Measurements from ENCODE around the gene GJC2. TPM values are rescaled to one million over a fixed set of nuclear protein-coding genes. Genes with fewer than 3 reads are reported as not detected.
"Not testable (repeated sequence)": the region's sequence is repeated elsewhere in the genome, so short reads cannot be mapped to it uniquely, and the experiment has no call there.

Gene GJC2
- total RNA-seq, 4 donors from 2014 or later, result 1.9 to 5.5 (median 2.9) TPM

DNA sequence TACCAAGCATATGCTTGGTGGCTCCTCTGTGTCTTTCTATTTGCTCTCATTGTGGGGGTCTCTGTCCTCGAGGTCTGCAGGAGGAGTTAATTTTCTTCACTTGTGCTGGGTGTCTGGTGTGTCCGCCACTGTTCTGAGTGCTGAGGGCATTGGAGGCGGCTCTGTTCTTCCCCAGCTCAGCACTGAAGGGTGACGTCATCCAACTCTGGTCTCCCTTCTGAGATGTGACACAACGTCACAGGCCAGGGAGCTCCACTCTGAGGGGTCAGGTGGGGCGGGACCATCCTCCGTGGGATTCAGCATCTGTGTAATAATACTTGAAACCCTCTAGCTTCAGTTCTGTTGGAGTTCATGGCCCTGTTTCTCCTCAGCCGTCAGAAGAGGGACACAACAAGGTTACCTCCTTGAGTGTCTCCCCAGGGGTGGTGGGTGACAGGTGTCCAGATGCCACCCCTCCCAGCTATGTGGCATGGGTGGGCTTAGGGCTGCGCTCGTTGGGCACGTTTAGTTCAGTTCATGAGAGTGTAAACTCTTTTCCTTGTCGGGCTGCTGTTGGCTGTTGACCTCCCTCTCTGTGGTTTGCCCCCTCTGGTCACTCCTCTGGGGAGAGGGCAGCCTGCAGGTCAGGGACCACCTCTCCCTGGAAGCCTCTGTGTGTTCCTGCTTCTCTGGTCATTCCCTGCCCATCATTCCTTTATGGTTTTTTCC is 19.0 kb downstream of the GJC2 start:
- TF ChIP-seq, protein P1, sequence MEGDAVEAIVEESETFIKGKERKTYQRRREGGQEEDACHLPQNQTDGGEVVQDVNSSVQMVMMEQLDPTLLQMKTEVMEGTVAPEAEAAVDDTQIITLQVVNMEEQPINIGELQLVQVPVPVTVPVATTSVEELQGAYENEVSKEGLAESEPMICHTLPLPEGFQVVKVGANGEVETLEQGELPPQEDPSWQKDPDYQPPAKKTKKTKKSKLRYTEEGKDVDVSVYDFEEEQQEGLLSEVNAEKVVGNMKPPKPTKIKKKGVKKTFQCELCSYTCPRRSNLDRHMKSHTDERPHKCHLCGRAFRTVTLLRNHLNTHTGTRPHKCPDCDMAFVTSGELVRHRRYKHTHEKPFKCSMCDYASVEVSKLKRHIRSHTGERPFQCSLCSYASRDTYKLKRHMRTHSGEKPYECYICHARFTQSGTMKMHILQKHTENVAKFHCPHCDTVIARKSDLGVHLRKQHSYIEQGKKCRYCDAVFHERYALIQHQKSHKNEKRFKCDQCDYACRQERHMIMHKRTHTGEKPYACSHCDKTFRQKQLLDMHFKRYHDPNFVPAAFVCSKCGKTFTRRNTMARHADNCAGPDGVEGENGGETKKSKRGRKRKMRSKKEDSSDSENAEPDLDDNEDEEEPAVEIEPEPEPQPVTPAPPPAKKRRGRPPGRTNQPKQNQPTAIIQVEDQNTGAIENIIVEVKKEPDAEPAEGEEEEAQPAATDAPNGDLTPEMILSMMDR (IDR thresholded peaks at IDR 0.05), result no peak
- ATAC-seq (ENCODE audit: low FRiP score) (no peak), DNase-seq (ENCODE audit: low spot score) (no peak)

DNA sequence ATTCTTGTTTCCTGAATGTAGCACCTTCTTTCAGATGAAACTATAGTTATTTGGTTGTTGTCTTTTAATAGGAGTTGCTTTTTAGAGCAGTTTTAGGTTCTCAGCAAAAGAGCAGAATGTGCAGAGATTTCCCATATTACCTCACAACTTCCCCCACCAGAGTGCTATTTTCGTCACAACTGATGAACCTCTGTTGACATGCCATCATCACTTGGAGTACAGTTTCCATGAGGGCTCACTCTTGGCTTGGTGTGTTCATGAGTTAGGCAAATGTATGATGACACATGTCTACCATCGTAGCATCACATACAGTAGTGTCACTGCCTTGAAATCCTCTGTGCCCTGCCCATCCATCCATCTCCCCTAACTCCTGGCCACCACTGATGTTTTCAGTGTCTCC is 19.6 kb downstream of the GJC2 start:
- ATAC-seq (ENCODE audit: low FRiP score) (no peak), DNase-seq (ENCODE audit: low spot score) (no peak)
- TF ChIP-seq, protein P1 (IDR thresholded peaks at IDR 0.05), result no peak

DNA sequence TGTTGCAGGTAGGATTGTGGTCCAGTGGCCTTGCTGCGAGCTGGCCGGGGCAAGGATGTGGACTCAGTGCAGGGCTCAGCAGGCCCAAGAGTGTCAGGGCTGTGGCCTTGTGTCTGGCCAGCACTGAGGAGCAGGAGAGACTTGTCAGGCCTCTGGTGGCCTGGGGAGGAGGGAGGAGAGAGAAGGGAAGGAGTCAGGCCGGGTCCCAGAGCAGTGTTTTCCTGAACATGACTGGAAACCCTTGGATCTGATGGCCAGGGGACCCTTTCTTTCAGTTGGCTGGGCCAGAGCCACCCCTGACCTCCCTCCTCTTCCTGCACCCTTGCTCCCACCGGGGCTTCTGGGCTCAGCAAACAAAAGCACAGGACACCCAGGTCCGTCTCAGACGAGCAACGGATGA is 20.9 kb downstream of the GJC2 start:
- TF ChIP-seq, protein P1 (IDR thresholded peaks at IDR 0.05), result no peak
- no peak for DNase-seq (ENCODE audit: low spot score)
- no peak for ATAC-seq (ENCODE audit: low FRiP score)

DNA sequence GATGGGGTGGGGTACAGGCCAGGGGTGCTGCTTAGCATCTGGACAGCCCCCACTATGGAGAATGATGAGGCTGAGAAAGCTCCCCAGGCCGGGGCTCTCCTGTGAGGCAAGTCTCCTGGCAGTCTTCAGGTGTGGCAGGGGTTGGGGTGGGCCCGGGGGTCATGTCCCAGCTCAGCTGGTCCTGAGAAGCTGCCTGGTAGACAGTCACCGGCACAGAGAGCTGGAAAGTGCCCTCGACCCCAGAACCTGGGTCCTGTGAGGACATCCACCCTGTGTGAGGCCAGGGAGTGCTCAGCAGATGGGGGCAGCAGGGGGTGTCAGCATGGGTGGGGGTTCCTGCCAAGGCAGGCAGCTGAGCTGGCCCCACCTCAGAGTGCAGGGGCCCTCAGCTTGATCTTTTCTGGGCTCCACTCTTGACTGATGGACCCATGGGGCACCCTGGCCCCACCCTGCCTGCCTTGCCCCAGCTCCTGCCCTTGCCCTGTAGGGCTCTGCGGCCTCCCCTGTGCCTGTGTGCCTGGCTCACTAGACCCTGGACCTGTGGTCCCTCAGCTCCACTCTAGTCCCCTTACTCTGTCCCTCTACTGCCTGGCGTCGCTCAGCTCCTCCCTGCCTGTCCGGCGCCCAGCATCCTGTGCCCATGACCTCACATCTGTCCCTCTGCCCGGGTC is 21.6 kb downstream of the GJC2 start:
- ATAC-seq (ENCODE audit: low FRiP score) (no peak), DNase-seq (ENCODE audit: low spot score) (no peak)
- TF ChIP-seq, protein P1 (IDR thresholded peaks at IDR 0.05), result no peak

GRCh38 chr1:228172591-228173527 is 23.1 kb downstream of the GJC2 start:
- DNase-seq (ENCODE audit: low spot score) (no peak), ATAC-seq (ENCODE audit: low FRiP score) (no peak)

GRCh38 chr1:228173528-228174481 is 24.1 kb downstream of the GJC2 start:
- not testable (repeated sequence) for ATAC-seq (ENCODE audit: low FRiP score)

More at GRCh38 chr1:228172591-228173527, 23.1 kb downstream of the GJC2 start:
- TF ChIP-seq, protein P1 (IDR thresholded peaks at IDR 0.05), result no peak

More at GRCh38 chr1:228173528-228174481, 24.1 kb downstream of the GJC2 start:
- not testable (repeated sequence) for DNase-seq (ENCODE audit: low spot score)

Measured in omental fat pad (tissue), 4 donors.